ENCODE results near the gene PRR35. TPM values are rescaled to one million over a fixed set of nuclear protein-coding genes. Genes with fewer than 3 reads are reported as not detected.

PRR35 gene
- total and polyA plus RNA-seq, 3 donors from 2014 or later, result 1.7 to 7.2 (median 5.0) TPM

DNA sequence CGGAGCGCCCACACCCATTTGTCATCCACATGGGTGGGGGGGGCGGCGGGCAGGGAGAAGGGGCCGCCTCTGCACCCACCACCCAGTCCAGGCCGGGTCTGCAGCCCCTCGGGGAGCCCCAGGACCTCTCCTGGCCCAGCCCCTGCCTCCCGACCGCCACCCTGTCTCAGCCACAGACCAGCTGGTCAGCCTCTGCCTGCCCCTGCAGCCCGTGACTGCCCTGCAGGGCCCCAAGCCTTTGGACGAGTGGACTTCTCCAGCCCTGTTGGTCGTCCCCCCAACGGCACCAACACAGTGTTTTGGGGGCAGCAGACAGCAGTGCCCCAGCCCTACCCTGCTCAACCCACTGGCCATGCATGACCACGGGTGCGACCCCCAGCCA lies 1.2 kb downstream of the PRR35 start:
- DNase-seq, result no peak

DNA sequence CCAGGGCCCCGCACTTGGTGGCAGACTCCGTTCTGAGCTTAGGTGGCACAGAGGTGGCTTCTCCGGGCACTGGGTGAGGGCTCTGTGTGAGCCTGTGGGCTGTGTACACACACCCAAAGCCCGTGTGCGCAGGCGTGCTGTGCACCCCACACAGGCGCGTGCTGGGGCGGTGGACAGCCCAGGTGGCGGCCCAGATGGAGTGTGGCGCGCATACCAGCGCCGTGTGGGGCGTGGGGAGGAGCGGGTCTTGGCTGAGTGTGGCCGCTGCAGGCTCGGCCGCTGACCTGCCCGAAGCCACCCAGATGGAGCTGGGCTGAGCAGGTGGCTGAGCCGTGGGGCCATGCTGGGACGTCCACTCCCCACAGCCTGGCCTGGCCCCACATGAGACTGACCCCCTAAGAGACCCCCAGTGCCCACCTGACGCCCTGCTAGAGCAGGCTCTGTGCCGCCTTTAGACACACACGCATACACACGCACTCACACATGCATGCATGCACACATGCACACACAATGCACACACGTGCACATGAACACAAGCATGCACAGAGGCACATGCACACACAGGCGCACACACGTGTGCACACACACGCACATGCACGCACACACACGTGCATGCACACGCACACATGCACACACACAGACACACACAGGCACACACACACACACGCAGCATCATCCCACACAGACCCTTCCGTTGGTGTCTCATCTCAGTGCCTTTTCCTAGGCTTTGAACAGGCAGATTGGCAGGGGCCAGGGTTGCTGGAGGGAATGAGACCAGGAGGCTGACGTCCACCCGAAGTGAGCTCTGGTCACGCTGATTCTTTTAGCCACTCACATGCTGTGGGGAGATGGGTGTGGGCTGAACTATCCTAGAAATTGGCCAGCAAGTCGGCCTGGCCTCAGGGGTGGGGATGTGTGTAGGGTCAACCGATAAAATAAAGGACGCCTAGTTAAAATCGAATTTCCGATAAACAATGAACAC lies 2.1 kb downstream of the PRR35 start:
- intact Hi-C loops (cut with DNase I; ENCODE audit: low total_unique reads), result no loop called here

More for the DNA sequence above, 1.2 kb downstream of the PRR35 start:
- intact Hi-C loops (cut with DNase I; ENCODE audit: low total_unique reads), result no loop called here
- H3K27ac ChIP-seq, result no peak overlapping the region
- 66 to 83% methylated on average over 1 to 11 of the region's 15 CpGs for WGBS, 2 donors
- H3K9me3 ChIP-seq, result no peaks in the 10 kb centered on the region
- no peaks in the 10 kb centered on the region for H3K27me3 ChIP-seq
- TF ChIP-seq POLR2A (IDR thresholded peaks at IDR 0.05), result no peak
- TF ChIP-seq, protein P1, sequence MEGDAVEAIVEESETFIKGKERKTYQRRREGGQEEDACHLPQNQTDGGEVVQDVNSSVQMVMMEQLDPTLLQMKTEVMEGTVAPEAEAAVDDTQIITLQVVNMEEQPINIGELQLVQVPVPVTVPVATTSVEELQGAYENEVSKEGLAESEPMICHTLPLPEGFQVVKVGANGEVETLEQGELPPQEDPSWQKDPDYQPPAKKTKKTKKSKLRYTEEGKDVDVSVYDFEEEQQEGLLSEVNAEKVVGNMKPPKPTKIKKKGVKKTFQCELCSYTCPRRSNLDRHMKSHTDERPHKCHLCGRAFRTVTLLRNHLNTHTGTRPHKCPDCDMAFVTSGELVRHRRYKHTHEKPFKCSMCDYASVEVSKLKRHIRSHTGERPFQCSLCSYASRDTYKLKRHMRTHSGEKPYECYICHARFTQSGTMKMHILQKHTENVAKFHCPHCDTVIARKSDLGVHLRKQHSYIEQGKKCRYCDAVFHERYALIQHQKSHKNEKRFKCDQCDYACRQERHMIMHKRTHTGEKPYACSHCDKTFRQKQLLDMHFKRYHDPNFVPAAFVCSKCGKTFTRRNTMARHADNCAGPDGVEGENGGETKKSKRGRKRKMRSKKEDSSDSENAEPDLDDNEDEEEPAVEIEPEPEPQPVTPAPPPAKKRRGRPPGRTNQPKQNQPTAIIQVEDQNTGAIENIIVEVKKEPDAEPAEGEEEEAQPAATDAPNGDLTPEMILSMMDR (IDR thresholded peaks at IDR 0.05), result no peak
- no peaks in the 10 kb centered on the region for H3K36me3 ChIP-seq (ENCODE audit: low read depth, missing control alignments)
- no peak overlapping the region for H3K4me3 ChIP-seq
- peaks cover 28% of the 10 kb centered on the region for H3K4me1 ChIP-seq

DNA sequence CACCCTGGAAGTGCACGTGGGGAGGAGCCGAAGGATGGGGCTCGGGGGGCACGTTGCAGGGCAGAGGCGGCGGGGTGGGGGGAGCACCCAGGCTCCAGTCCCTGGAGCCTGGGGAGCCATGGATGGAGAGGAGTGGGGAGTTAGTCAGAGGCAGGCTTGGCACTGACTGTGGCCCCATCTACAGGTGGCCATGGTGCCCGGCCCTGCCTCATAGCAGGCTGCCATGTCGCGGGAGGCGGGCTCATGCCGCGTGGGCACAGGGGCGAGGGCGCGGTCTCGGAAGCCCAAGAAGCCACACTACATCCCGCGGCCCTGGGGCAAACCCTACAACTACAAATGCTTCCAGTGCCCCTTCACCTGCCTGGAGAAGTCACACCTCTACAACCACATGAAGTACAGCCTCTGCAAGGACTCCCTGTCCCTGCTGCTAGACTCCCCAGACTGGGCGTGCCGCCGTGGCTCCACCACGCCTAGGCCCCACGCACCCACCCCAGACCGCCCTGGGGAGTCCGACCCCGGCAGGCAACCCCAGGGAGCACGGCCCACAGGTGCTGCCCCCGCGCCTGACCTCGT lies 3.0 kb downstream of the PRR35 start:
- intact Hi-C loops (cut with DNase I; ENCODE audit: low total_unique reads), result no loop called here
- no peak for DNase-seq
- Histone ChIP-seq H3K27me3 (no peaks in the 10 kb centered on the region), H3K27ac (no peak overlapping the region), H3K36me3 (ENCODE audit: low read depth, missing control alignments) (no peaks in the 10 kb centered on the region), H3K9me3 (no peaks in the 10 kb centered on the region), H3K4me3 (no peak overlapping the region), H3K4me1 (peaks cover 46% of the 10 kb centered on the region)
- 71 to 87% methylated on average over 3 to 30 of the region's 30 CpGs for WGBS, 2 donors
- TF ChIP-seq POLR2A (IDR thresholded peaks at IDR 0.05), result no peak
- TF ChIP-seq, protein P1 (IDR thresholded peaks at IDR 0.05), result no peak

More for the DNA sequence above, 2.1 kb downstream of the PRR35 start:
- no peaks in the 10 kb centered on the region for H3K9me3 ChIP-seq
- WGBS, 2 donors, result 86 to 90% methylated on average over 27 to 43 of the region's 43 CpGs
- H3K4me1 ChIP-seq, result peaks cover 37% of the 10 kb centered on the region
- H3K27ac ChIP-seq, result no peak overlapping the region
- H3K27me3 ChIP-seq, result no peaks in the 10 kb centered on the region
- no peak for DNase-seq
- no peak overlapping the region for H3K4me3 ChIP-seq
- H3K36me3 ChIP-seq (ENCODE audit: low read depth, missing control alignments), result no peaks in the 10 kb centered on the region
- TF ChIP-seq POLR2A (IDR thresholded peaks at IDR 0.05), result no peak
- TF ChIP-seq, protein P1 (IDR thresholded peaks at IDR 0.05), result no peak

DNA sequence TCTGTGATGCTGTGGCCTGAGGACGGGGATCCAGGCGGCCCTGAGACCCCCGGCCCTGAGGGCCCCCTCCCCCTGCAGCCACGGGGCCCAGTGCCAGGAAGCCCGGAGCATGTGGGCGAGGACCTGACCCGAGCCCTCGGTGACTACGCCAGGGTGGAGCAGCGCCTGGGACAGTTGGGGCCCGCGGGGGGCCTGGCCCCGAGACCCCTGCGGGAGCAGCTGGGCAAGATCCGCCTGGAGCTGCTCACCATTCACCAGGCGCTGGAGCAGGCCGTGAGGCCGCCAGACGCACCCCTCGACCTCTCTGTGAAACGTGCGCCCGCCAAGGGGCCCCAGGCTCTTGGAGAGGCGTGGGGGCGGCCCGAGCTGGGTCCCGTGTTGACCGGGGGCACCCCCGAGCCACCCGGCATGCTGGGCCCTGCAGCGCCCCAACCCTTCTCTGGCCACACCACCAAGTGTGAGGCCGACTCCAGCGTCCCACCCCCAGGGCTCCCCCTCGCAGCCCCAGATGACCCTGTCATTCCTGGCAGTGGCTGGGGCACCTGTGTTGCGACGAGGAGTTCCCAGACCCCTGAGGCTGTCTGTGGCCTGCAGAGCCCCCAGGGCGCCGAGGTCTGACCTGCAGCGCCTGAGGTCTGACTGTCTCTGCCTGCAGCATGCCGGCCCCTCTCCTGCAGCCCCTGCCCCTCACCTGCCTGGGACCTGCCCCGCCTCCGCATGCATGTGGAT lies 4.7 kb downstream of the PRR35 start:
- no peak for DNase-seq
- no peaks in the 10 kb centered on the region for H3K27me3 ChIP-seq
- no peaks in the 10 kb centered on the region for H3K9me3 ChIP-seq
- H3K4me3 ChIP-seq, result no peak overlapping the region
- H3K27ac ChIP-seq, result no peak overlapping the region
- 85 to 88% methylated on average over 8 to 40 of the region's 42 CpGs for WGBS, 2 donors
- intact Hi-C loops (cut with DNase I; ENCODE audit: low total_unique reads), result no loop called here
- no peaks in the 10 kb centered on the region for H3K36me3 ChIP-seq (ENCODE audit: low read depth, missing control alignments)
- peaks cover 47% of the 10 kb centered on the region for H3K4me1 ChIP-seq
- no peak for TF ChIP-seq POLR2A (IDR thresholded peaks at IDR 0.05)
- TF ChIP-seq, protein P1 (IDR thresholded peaks at IDR 0.05), result no peak
